HCT116 (cell line): Measurements from ENCODE around the gene KPNA1. TPM values are rescaled to one million over a fixed set of nuclear protein-coding genes. Genes with fewer than 3 reads are reported as not detected.

ENCODE experiments used
- ATAC-seq: fragments of 200-7000 bp; cut with Tn5 transposase; 2 replicates; pipeline ENCODE4 v1.9.1; 2020; ENCODE audit warnings: mild to moderate bottlenecking, moderate library complexity
- BruUV-seq: library from RNA; stranded (reverse); fragments of 400-500 nt; replicated peaks from 2 replicates; lab custom pipeline; 2021; lab: Mats Ljungman, UMichigan
- CTCF ChIA-PET: fragments of 300-600 bp; sonication (Branson Sonifier 250); formaldehyde crosslinking; loops from one replicate; lab custom pipeline; 2021; ENCODE audit warnings: antibody characterized with exemption; lab: Charles Lee
- POLR2A ChIA-PET: fragments of 300-600, 350-600 bp; sonication (Branson Sonifier 250); formaldehyde crosslinking; loops from one replicate; lab custom pipeline; 2021; ENCODE audit warnings: antibody characterized with exemption; lab: Charles Lee
- RAD21 ChIA-PET, 2 experiments: fragments of 300-600 bp; sonication (Branson Sonifier 250); formaldehyde crosslinking; loops; one replicate each; lab custom pipeline; 2023; ENCODE audit warnings: low total read pairs in 2 of 2; ENCODE audit not compliant: uncharacterized antibody in 2 of 2, unreplicated experiment in 2 of 2, low non-redundant PET in 1 of 2; lab: Charles Lee
- DNase-seq: peaks from one replicate; pipeline ENCODE4 v3.0.0-alpha.2; 2010; ENCODE audit warnings: low read depth, low spot score
- H2AFZ ChIP-seq: fragments of 200-600 bp; shearing (Covaris generic), sonication (generic); 2 replicates; pipeline ENCODE4 v1.6.1; 2017; ENCODE audit warnings: low read depth, mixed run types, mixed read lengths, antibody characterized with exemption, low read length; ENCODE audit not compliant: poor library complexity, severe bottlenecking
- H3K27ac ChIP-seq: 2 replicates; pipeline ENCODE4 v1.5.1; 2012; ENCODE audit warnings: low read depth, low read length
- H3K27me3 ChIP-seq: fragments of 200-600 bp; sonication (generic); 2 replicates; pipeline ENCODE4 v1.6.1; 2016; ENCODE audit warnings: mixed run types, low read length, mixed read lengths; ENCODE audit not compliant: insufficient read depth
- H3K36me3 ChIP-seq, 2 experiments: fragments of 200-500 bp in 1 of 2; fragments of 200-600 bp in 1 of 2; sonication (Bioruptor generic) in 1 of 2; sonication (generic) in 1 of 2; 2 replicates each; pipeline versions ENCODE4 v1.5.1 to v1.6.1; 2014 to 2016; ENCODE audit warnings: low read length in 2 of 2, inconsistent platforms in 1 of 2, mixed read lengths in 1 of 2, mixed run types in 1 of 2; ENCODE audit not compliant: insufficient read depth in 2 of 2, control insufficient read depth in 1 of 2
- H3K4me1 ChIP-seq, 2 experiments: fragments of 200-600 bp in 1 of 2; sonication (generic) in 1 of 2; 2 replicates each; pipeline versions ENCODE4 v1.5.1 to v1.6.1; 2012 to 2017; ENCODE audit warnings: low read length in 2 of 2, inconsistent platforms in 1 of 2, mild to moderate bottlenecking in 1 of 2, mixed read lengths in 1 of 2, mixed run types in 1 of 2, moderate library complexity in 1 of 2; ENCODE audit not compliant: insufficient read depth in 2 of 2, control insufficient read depth in 1 of 2
- H3K4me2 ChIP-seq: fragments of 200-600 bp; sonication (generic); 2 replicates; pipeline ENCODE4 v1.6.1; 2017; ENCODE audit warnings: mixed run types, low read length, mixed read lengths
- H3K4me3 ChIP-seq, 2 experiments: fragments of 200-600 bp in 1 of 2; sonication (generic) in 1 of 2; replicated peaks in 1 of 2; 2 replicates each; pipeline ENCODE4 v1.5.1; 2011 to 2016; ENCODE audit warnings: low read length in 2 of 2, control low read depth in 1 of 2, low read depth in 1 of 2, mild to moderate bottlenecking in 1 of 2, mixed read lengths in 1 of 2, mixed run types in 1 of 2
- H3K79me2 ChIP-seq: fragments of 200-600 bp; sonication (generic); 2 replicates; pipeline ENCODE4 v1.6.1; 2017; ENCODE audit warnings: mild to moderate bottlenecking, mixed run types, low read length, moderate library complexity, mixed read lengths; ENCODE audit not compliant: insufficient read depth
- H3K9ac ChIP-seq: fragments of 200-600 bp; sonication (generic); 2 replicates; pipeline ENCODE4 v1.6.1; 2016; ENCODE audit warnings: low read length, mixed read lengths
- H3K9me2 ChIP-seq: fragments of 200-600 bp; sonication (generic), shearing (Covaris generic); 2 replicates; pipeline ENCODE4 v1.6.1; 2017; ENCODE audit warnings: mixed run types, mild to moderate bottlenecking, moderate library complexity; ENCODE audit not compliant: insufficient read depth
- H3K9me3 ChIP-seq, 2 experiments: fragments of 200-500 bp in 1 of 2; fragments of 200-600 bp in 1 of 2; sonication (Bioruptor generic) in 1 of 2; sonication (generic) in 1 of 2; 2 replicates each; pipeline ENCODE4 v1.6.1; 2014 to 2017; ENCODE audit warnings: low read length in 2 of 2, mixed read lengths in 2 of 2, inconsistent platforms in 1 of 2, low read depth in 1 of 2, mild to moderate bottlenecking in 1 of 2, mixed run types in 1 of 2, moderate library complexity in 1 of 2; ENCODE audit not compliant: control insufficient read depth in 1 of 2, insufficient read depth in 1 of 2
- H4K20me1 ChIP-seq: fragments of 200-600 bp; sonication (generic), shearing (Covaris generic); 2 replicates; pipeline ENCODE4 v1.6.1; 2017; ENCODE audit warnings: mixed run types, mild to moderate bottlenecking, moderate library complexity; ENCODE audit not compliant: insufficient read depth
- ATF3 ChIP-seq: IDR thresholded peaks from 2 replicates; pipeline ENCODE4 v1.6.1; 2012
- CEBPB ChIP-seq: IDR thresholded peaks from 2 replicates; pipeline ENCODE4 v1.6.1; 2012; ENCODE audit warnings: low read depth
- EGR1 ChIP-seq: IDR thresholded peaks from 2 replicates; pipeline ENCODE4 v1.6.1; 2012; ENCODE audit warnings: low read depth
- ELF1 ChIP-seq: IDR thresholded peaks from 2 replicates; pipeline ENCODE4 v1.6.1; 2012; ENCODE audit warnings: low read depth, borderline replicate concordance
- EZH2phosphoT487 ChIP-seq: fragments of 200-600 bp; IDR thresholded peaks from 2 replicates; pipeline ENCODE4 v1.6.1; 2018; ENCODE audit warnings: antibody characterized with exemption, borderline replicate concordance
- JUND ChIP-seq: IDR thresholded peaks from 2 replicates; pipeline ENCODE4 v1.6.1; 2012
- MAX ChIP-seq: IDR thresholded peaks from 2 replicates; pipeline ENCODE4 v1.6.1; 2012
- POLR2A ChIP-seq: IDR thresholded peaks from 2 replicates; pipeline ENCODE4 v1.7.0; 2011; ENCODE audit warnings: borderline replicate concordance; ENCODE audit not compliant: insufficient read depth, insufficient read length; ENCODE audit errors: extremely low read depth
- RAD21 ChIP-seq: IDR thresholded peaks from 2 replicates; pipeline ENCODE4 v1.6.1; 2012; ENCODE audit warnings: low read depth, mild to moderate bottlenecking
- SIN3A ChIP-seq: IDR thresholded peaks from 2 replicates; pipeline ENCODE4 v1.6.1; 2012; ENCODE audit warnings: low read depth
- SP1 ChIP-seq: IDR thresholded peaks from 2 replicates; pipeline ENCODE4 v1.6.1; 2012; ENCODE audit warnings: low read depth
- SRF ChIP-seq: IDR thresholded peaks from 2 replicates; pipeline ENCODE4 v1.6.1; 2012; ENCODE audit warnings: low read depth
- ZFX ChIP-seq: fragments of 450-650 bp; IDR thresholded peaks from 2 replicates; pipeline ENCODE4 v1.6.1; 2017
- ZNF274 ChIP-seq: fragments of 200-500 bp; sonication (Bioruptor generic); IDR thresholded peaks from 2 replicates; pipeline ENCODE4 v1.6.1; 2014; ENCODE audit warnings: mild to moderate bottlenecking, low read depth, low read length, inconsistent platforms
- intact Hi-C: fragments of 100-400 bp; cut with micrococcal nuclease; formaldehyde crosslinking; loops from 2 replicates; pipeline ENCODE4 v1.10.0; 2022
- total RNA-seq: library from RNA; stranded (reverse); gene quantifications from one replicate; pipeline ENCODE4 v1.2.1, GENCODE V29; 2021; ENCODE audit not compliant: unreplicated experiment
- TF ChIP-seq, protein P1 (sequence below): IDR thresholded peaks from 2 replicates; pipeline ENCODE4 v1.6.1; 2011; ENCODE audit warnings: mild to moderate bottlenecking, low read length, moderate library complexity; ENCODE audit not compliant: insufficient replicate concordance; ENCODE audit errors: extremely low read depth

Gene KPNA1
- total RNA-seq, 1 experiment from 2014 or later, result 73.4 TPM

- no TSS peak for BruUV-seq
- Histone ChIP-seq H3K4me1 (peaks cover 12 to 15% of the 10 kb centered on the region in 2 experiments), H2AFZ (no peak overlapping the region), H3K9ac (no peak overlapping the region), H4K20me1 (no peaks in the 10 kb centered on the region), H3K79me2 (no peaks in the 10 kb centered on the region), H3K36me3 (no peaks in the 10 kb centered on the region), H3K27ac (no peak overlapping the region; the same call in 1 of the 2 replicates), H3K4me2 (peak overlapping the region; percentile 64), H3K4me3 (no peak overlapping the region), H3K9me3 (no peaks in the 10 kb centered on the region), H3K27me3 (no peaks in the 10 kb centered on the region), H3K9me2 (no peaks in the 10 kb centered on the region)
- ChIA-PET RAD21 (no interaction called here), POLR2A (no interaction called here), CTCF (no interaction called here)
- DNase-seq (no peak), ATAC-seq (peak; percentile 9; the same call in 1 of the 2 replicates)
- no peak for TF ChIP-seq ATF3
- no peak for TF ChIP-seq SP1
- TF ChIP-seq SRF, result no peak
- no peak for TF ChIP-seq ZNF274
- no peak for TF ChIP-seq SIN3A
- TF ChIP-seq RAD21, result no peak
- TF ChIP-seq EGR1, result no peak
- no peak for TF ChIP-seq ZFX
- no peak for TF ChIP-seq CEBPB
- no peak for TF ChIP-seq EZH2phosphoT487
- no peak for TF ChIP-seq JUND
- TF ChIP-seq, protein P1, sequence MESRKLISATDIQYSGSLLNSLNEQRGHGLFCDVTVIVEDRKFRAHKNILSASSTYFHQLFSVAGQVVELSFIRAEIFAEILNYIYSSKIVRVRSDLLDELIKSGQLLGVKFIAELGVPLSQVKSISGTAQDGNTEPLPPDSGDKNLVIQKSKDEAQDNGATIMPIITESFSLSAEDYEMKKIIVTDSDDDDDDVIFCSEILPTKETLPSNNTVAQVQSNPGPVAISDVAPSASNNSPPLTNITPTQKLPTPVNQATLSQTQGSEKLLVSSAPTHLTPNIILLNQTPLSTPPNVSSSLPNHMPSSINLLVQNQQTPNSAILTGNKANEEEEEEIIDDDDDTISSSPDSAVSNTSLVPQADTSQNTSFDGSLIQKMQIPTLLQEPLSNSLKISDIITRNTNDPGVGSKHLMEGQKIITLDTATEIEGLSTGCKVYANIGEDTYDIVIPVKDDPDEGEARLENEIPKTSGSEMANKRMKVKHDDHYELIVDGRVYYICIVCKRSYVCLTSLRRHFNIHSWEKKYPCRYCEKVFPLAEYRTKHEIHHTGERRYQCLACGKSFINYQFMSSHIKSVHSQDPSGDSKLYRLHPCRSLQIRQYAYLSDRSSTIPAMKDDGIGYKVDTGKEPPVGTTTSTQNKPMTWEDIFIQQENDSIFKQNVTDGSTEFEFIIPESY, result no peak
- no peak for TF ChIP-seq ELF1
- no peak for TF ChIP-seq POLR2A
- no peak for TF ChIP-seq MAX
- intact Hi-C loops, result no loop called here
Observed at GRCh38 chr3:122533480-122533879, 18.7 kb upstream of the KPNA1 start.
